Measurements from ENCODE around the gene RPL9. TPM values are rescaled to one million over a fixed set of nuclear protein-coding genes. Genes with fewer than 3 reads are reported as not detected.

Gene RPL9
- total and polyA plus RNA-seq, 2 of the 13 experiments (the other 11 are each of a cell fraction or from before 2014, with no cell fraction given): 993 to 2,148 TPM

DNA sequence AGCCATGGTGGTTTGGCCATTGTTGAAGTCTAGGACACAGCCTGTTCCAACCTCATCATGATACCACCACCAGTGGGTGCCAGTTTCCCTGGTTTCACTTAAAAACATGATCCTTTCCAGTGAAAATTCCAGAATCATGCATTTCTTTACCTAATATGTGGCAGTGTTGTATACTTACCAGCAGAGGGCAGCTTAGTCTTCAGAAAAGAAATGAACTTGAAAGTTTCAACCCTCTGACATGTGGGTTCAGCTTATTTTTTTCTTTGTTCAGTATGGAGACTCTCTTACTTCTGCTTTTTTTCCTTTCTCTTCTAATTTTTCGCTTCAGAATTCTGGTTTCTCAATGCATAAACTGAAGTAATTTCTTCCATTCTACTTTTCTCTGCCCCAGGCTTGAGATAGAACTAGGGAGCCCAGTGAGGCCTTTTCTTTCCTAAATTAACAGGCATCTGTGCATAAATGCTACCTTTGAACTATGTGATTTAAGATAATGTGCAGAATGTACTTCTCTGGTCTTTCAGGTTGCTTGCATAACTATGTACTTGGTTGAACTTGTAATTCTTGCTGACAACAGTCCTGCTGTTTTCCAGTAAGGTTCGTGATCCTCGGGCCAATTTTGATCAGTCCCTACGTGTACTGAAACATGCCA, 10.8 kb upstream of the RPL9 start (continued):
- TF ChIP-seq, protein P1, sequence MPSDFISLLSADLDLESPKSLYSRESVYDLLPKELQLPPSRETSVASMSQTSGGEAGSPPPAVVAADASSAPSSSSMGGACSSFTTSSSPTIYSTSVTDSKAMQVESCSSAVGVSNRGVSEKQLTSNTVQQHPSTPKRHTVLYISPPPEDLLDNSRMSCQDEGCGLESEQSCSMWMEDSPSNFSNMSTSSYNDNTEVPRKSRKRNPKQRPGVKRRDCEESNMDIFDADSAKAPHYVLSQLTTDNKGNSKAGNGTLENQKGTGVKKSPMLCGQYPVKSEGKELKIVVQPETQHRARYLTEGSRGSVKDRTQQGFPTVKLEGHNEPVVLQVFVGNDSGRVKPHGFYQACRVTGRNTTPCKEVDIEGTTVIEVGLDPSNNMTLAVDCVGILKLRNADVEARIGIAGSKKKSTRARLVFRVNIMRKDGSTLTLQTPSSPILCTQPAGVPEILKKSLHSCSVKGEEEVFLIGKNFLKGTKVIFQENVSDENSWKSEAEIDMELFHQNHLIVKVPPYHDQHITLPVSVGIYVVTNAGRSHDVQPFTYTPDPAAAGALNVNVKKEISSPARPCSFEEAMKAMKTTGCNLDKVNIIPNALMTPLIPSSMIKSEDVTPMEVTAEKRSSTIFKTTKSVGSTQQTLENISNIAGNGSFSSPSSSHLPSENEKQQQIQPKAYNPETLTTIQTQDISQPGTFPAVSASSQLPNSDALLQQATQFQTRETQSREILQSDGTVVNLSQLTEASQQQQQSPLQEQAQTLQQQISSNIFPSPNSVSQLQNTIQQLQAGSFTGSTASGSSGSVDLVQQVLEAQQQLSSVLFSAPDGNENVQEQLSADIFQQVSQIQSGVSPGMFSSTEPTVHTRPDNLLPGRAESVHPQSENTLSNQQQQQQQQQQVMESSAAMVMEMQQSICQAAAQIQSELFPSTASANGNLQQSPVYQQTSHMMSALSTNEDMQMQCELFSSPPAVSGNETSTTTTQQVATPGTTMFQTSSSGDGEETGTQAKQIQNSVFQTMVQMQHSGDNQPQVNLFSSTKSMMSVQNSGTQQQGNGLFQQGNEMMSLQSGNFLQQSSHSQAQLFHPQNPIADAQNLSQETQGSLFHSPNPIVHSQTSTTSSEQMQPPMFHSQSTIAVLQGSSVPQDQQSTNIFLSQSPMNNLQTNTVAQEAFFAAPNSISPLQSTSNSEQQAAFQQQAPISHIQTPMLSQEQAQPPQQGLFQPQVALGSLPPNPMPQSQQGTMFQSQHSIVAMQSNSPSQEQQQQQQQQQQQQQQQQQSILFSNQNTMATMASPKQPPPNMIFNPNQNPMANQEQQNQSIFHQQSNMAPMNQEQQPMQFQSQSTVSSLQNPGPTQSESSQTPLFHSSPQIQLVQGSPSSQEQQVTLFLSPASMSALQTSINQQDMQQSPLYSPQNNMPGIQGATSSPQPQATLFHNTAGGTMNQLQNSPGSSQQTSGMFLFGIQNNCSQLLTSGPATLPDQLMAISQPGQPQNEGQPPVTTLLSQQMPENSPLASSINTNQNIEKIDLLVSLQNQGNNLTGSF (CRISPR knock-in tag; IDR thresholded peaks at IDR 0.05): no peak
- no peak for TF ChIP-seq MATR3 (CRISPR knock-in tag; IDR thresholded peaks at IDR 0.05)
- TF ChIP-seq ZNF10 (CRISPR knock-in tag; IDR thresholded peaks at IDR 0.05; ENCODE audit: borderline replicate concordance, low read depth): no peak
- TF ChIP-seq, protein P2, sequence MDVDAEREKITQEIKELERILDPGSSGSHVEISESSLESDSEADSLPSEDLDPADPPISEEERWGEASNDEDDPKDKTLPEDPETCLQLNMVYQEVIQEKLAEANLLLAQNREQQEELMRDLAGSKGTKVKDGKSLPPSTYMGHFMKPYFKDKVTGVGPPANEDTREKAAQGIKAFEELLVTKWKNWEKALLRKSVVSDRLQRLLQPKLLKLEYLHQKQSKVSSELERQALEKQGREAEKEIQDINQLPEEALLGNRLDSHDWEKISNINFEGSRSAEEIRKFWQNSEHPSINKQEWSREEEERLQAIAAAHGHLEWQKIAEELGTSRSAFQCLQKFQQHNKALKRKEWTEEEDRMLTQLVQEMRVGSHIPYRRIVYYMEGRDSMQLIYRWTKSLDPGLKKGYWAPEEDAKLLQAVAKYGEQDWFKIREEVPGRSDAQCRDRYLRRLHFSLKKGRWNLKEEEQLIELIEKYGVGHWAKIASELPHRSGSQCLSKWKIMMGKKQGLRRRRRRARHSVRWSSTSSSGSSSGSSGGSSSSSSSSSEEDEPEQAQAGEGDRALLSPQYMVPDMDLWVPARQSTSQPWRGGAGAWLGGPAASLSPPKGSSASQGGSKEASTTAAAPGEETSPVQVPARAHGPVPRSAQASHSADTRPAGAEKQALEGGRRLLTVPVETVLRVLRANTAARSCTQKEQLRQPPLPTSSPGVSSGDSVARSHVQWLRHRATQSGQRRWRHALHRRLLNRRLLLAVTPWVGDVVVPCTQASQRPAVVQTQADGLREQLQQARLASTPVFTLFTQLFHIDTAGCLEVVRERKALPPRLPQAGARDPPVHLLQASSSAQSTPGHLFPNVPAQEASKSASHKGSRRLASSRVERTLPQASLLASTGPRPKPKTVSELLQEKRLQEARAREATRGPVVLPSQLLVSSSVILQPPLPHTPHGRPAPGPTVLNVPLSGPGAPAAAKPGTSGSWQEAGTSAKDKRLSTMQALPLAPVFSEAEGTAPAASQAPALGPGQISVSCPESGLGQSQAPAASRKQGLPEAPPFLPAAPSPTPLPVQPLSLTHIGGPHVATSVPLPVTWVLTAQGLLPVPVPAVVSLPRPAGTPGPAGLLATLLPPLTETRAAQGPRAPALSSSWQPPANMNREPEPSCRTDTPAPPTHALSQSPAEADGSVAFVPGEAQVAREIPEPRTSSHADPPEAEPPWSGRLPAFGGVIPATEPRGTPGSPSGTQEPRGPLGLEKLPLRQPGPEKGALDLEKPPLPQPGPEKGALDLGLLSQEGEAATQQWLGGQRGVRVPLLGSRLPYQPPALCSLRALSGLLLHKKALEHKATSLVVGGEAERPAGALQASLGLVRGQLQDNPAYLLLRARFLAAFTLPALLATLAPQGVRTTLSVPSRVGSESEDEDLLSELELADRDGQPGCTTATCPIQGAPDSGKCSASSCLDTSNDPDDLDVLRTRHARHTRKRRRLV (CRISPR knock-in tag; IDR thresholded peaks at IDR 0.05): no peak
- TF ChIP-seq, protein P3, sequence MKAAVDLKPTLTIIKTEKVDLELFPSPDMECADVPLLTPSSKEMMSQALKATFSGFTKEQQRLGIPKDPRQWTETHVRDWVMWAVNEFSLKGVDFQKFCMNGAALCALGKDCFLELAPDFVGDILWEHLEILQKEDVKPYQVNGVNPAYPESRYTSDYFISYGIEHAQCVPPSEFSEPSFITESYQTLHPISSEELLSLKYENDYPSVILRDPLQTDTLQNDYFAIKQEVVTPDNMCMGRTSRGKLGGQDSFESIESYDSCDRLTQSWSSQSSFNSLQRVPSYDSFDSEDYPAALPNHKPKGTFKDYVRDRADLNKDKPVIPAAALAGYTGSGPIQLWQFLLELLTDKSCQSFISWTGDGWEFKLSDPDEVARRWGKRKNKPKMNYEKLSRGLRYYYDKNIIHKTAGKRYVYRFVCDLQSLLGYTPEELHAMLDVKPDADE (CRISPR knock-in tag; IDR thresholded peaks at IDR 0.05): no peak
- TF ChIP-seq GATAD1 (CRISPR knock-in tag; IDR thresholded peaks at IDR 0.05): 0 out of 2 replicates have a peak, but pooled peaks have one; percentile 28
- TF ChIP-seq, protein P4, sequence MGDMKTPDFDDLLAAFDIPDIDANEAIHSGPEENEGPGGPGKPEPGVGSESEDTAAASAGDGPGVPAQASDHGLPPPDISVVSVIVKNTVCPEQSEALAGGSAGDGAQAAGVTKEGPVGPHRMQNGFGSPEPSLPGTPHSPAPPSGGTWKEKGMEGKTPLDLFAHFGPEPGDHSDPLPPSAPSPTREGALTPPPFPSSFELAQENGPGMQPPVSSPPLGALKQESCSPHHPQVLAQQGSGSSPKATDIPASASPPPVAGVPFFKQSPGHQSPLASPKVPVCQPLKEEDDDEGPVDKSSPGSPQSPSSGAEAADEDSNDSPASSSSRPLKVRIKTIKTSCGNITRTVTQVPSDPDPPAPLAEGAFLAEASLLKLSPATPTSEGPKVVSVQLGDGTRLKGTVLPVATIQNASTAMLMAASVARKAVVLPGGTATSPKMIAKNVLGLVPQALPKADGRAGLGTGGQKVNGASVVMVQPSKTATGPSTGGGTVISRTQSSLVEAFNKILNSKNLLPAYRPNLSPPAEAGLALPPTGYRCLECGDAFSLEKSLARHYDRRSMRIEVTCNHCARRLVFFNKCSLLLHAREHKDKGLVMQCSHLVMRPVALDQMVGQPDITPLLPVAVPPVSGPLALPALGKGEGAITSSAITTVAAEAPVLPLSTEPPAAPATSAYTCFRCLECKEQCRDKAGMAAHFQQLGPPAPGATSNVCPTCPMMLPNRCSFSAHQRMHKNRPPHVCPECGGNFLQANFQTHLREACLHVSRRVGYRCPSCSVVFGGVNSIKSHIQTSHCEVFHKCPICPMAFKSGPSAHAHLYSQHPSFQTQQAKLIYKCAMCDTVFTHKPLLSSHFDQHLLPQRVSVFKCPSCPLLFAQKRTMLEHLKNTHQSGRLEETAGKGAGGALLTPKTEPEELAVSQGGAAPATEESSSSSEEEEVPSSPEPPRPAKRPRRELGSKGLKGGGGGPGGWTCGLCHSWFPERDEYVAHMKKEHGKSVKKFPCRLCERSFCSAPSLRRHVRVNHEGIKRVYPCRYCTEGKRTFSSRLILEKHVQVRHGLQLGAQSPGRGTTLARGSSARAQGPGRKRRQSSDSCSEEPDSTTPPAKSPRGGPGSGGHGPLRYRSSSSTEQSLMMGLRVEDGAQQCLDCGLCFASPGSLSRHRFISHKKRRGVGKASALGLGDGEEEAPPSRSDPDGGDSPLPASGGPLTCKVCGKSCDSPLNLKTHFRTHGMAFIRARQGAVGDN (CRISPR knock-in tag; IDR thresholded peaks at IDR 0.05): no peak
- no peak for TF ChIP-seq ZBTB7B (CRISPR knock-in tag; IDR thresholded peaks at IDR 0.05)
- peak; percentile 18 for TF ChIP-seq ZFX (CRISPR knock-in tag; IDR thresholded peaks at IDR 0.05; ENCODE audit: low read depth)
- TF ChIP-seq, protein P5, sequence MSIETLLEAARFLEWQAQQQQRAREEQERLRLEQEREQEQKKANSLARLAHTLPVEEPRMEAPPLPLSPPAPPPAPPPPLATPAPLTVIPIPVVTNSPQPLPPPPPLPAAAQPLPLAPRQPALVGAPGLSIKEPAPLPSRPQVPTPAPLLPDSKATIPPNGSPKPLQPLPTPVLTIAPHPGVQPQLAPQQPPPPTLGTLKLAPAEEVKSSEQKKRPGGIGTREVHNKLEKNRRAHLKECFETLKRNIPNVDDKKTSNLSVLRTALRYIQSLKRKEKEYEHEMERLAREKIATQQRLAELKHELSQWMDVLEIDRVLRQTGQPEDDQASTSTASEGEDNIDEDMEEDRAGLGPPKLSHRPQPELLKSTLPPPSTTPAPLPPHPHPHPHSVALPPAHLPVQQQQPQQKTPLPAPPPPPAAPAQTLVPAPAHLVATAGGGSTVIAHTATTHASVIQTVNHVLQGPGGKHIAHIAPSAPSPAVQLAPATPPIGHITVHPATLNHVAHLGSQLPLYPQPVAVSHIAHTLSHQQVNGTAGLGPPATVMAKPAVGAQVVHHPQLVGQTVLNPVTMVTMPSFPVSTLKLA (IDR thresholded peaks at IDR 0.05): no peak; the same call in 1 of the 2 replicates
- TF ChIP-seq TBX3 (IDR thresholded peaks at IDR 0.05; ENCODE audit: borderline replicate concordance): no peak

Measured in HepG2 (cell line).